Spleen (tissue), 7 donors: ENCODE measurements around the gene NUTF2.

Source experiments
- POLR2A ChIP-seq, 3 donors: fragments of 450-650 bp; IDR thresholded peaks; one replicate each; pipeline ENCODE4 v1.5.1; 2017; ENCODE audit warnings: antibody characterized with exemption in 3 of 3, mild to moderate bottlenecking in 1 of 3
- TF ChIP-seq, protein P1 (sequence below), 11 experiments: fragments of 200-600 bp in 7 of 11; fragments of 450-650 bp in 4 of 11; sonication (generic) in 4 of 11; IDR thresholded peaks in 8 of 11; conservative IDR thresholded peaks in 3 of 11; 1 replicate in 7 of 11; 2 replicates in 4 of 11; pipeline versions ENCODE4 v1.4.0 to v1.8.0; 2016 to 2021; ENCODE audit warnings: antibody characterized with exemption in 11 of 11, inconsistent platforms in 4 of 11, mild to moderate bottlenecking in 1 of 11
- donor health status: DM: no; HTN: no; CAD: no; lungs with moderate emphysema.
- donor health status: DM: no; HTN: no; CAD: no.
- donor health status: DM: no; HTN: no; CAD: no.

DNA sequence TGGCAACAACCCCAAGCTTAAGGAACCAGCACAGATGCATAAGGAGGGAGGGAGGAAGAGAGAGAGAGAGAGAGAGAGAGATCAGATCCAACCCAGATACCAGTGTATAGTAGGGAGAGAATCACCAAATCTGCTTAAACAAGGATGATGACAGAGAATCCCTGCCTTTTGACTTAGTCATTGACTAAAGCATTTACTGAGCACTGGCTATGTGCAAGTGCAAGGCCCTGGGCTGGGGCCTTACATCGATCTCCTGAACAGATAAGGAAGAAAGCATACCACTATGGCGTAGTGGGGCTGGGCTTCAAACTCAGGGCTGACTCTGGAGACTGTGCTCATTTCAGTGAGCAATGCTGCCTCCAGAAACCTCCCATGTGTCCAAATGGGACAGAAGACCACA is 24.2 kb upstream of the NUTF2 start:
- TF ChIP-seq, protein P1, sequence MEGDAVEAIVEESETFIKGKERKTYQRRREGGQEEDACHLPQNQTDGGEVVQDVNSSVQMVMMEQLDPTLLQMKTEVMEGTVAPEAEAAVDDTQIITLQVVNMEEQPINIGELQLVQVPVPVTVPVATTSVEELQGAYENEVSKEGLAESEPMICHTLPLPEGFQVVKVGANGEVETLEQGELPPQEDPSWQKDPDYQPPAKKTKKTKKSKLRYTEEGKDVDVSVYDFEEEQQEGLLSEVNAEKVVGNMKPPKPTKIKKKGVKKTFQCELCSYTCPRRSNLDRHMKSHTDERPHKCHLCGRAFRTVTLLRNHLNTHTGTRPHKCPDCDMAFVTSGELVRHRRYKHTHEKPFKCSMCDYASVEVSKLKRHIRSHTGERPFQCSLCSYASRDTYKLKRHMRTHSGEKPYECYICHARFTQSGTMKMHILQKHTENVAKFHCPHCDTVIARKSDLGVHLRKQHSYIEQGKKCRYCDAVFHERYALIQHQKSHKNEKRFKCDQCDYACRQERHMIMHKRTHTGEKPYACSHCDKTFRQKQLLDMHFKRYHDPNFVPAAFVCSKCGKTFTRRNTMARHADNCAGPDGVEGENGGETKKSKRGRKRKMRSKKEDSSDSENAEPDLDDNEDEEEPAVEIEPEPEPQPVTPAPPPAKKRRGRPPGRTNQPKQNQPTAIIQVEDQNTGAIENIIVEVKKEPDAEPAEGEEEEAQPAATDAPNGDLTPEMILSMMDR (IDR thresholded peaks at IDR 0.05 in 8 of 11, conservative IDR thresholded peaks at IDR 0.05 in 3 of 11), result no peak
- TF ChIP-seq POLR2A (IDR thresholded peaks at IDR 0.05), result no peak
